Endodermal cell (in vitro differentiated cells): Measurements from ENCODE around the gene TSTD2. TPM values are rescaled to one million over a fixed set of nuclear protein-coding genes. Genes with fewer than 3 reads are reported as not detected.

Source experiments
- DNase-seq: peaks from one replicate; pipeline ENCODE4 v3.0.0-alpha.2; 2017
- H3K27ac ChIP-seq: 2 replicates; pipeline ENCODE4 v1.5.1; 2013; ENCODE audit warnings: mild to moderate bottlenecking, low read depth, low read length, moderate library complexity
- H3K27me3 ChIP-seq: 2 replicates; pipeline ENCODE4 v1.6.1; 2013; ENCODE audit warnings: mild to moderate bottlenecking, low read length, moderate library complexity; ENCODE audit not compliant: insufficient read depth, control insufficient read depth, poor library complexity, severe bottlenecking
- H3K36me3 ChIP-seq: 2 replicates; pipeline ENCODE4 v1.7.0; 2013; ENCODE audit warnings: mild to moderate bottlenecking, low read length, moderate library complexity; ENCODE audit not compliant: control insufficient read depth, insufficient read depth
- H3K4me1 ChIP-seq: one replicate; pipeline ENCODE4 v1.7.0; 2013; ENCODE audit warnings: low read length; ENCODE audit not compliant: control insufficient read depth, insufficient read depth
- H3K4me3 ChIP-seq: 2 replicates; pipeline ENCODE4 v1.5.1; 2013; ENCODE audit warnings: mild to moderate bottlenecking, low read length, moderate library complexity
- H3K9ac ChIP-seq: 2 replicates; pipeline ENCODE4 v1.6.1; 2013; ENCODE audit warnings: mild to moderate bottlenecking, low read length, moderate library complexity; ENCODE audit not compliant: poor library complexity, severe bottlenecking; ENCODE audit errors: extremely low read depth
- H3K9me3 ChIP-seq: 2 replicates; pipeline ENCODE4 v1.6.1; 2013; ENCODE audit warnings: mild to moderate bottlenecking, low read length, moderate library complexity; ENCODE audit not compliant: control insufficient read depth
- H3K27ac Mint-ChIP-seq: 2 replicates; pipeline ENCODE4 v1.8.0; 2020; ENCODE audit warnings: mixed read lengths
- H3K27me3 Mint-ChIP-seq: 2 replicates; pipeline ENCODE4 v1.8.0; 2021; ENCODE audit warnings: mild to moderate bottlenecking, mixed read lengths; ENCODE audit not compliant: insufficient read depth
- H3K36me3 Mint-ChIP-seq: 2 replicates; pipeline ENCODE4 v1.8.0; 2020; ENCODE audit warnings: low read depth, mixed read lengths
- H3K4me1 Mint-ChIP-seq: 2 replicates; pipeline ENCODE4 v1.8.0; 2020; ENCODE audit warnings: mixed read lengths
- H3K4me3 Mint-ChIP-seq: 2 replicates; pipeline ENCODE4 v1.8.0; 2020; ENCODE audit warnings: mild to moderate bottlenecking, moderate library complexity, mixed read lengths
- H3K9me3 Mint-ChIP-seq: 2 replicates; pipeline ENCODE4 v1.8.0; 2020; ENCODE audit warnings: mild to moderate bottlenecking, mixed read lengths
- CTCF ChIP-seq: fragments of 200-600 bp; sonication (generic); conservative IDR thresholded peaks from 2 replicates; pipeline ENCODE4 v1.5.0; 2021; ENCODE audit warnings: antibody characterized with exemption, mild to moderate bottlenecking
- WGBS, 2 experiments: methylation state at CpG; one replicate each; pipeline versions ENCODE4 v1.1.5 to v1.1.7; 2013; ENCODE audit warnings: missing lambda C conversion rate in 2 of 2, mixed read lengths in 1 of 2; ENCODE audit not compliant: insufficient coverage in 1 of 2, insufficient read length in 1 of 2; 5-methylcytosine and 5-hydroxymethylcytosine counted together
- total RNA-seq, 2 donors: library from RNA; stranded (reverse); fragmentation: NEBNext Ultra II Directional in 1 of 2; extraction: Animal tissue kit (Norgen Biotek cat#: 25700) in 1 of 2; gene quantifications; 2 replicates in 1 of 2; 3 replicates in 1 of 2; pipeline ENCODE4 v1.2.1, GENCODE V29; 2021

The TSTD2 gene
- total RNA-seq, 2 donors from 2014 or later = 23.0 TPM

GRCh38 chr9:97628668-97629067 lies 4.5 kb downstream of the TSTD2 start:
- peaks cover 9% of the 10 kb centered on the region for H3K9me3 ChIP-seq
- H3K27me3 ChIP-seq = no peaks in the 10 kb centered on the region
- H3K9ac ChIP-seq = no peak overlapping the region
- Mint-ChIP-seq H3K27me3 (no peaks in the 10 kb centered on the region), H3K27ac (no peak overlapping the region), H3K9me3 (peaks cover 6% of the 10 kb centered on the region), H3K4me1 (peaks cover 11% of the 10 kb centered on the region), H3K4me3 (no peak overlapping the region), H3K36me3 (peaks cover 26% of the 10 kb centered on the region)
- H3K27ac ChIP-seq = no peak overlapping the region
- WGBS, 2 experiments = 83 to 100% methylated on average over 2 to 3 of the region's 3 CpGs
- DNase-seq = peak; percentile 51
- H3K4me3 ChIP-seq = no peak overlapping the region
- no peak for TF ChIP-seq CTCF
- peaks cover 34% of the 10 kb centered on the region for H3K36me3 ChIP-seq
- no peaks in the 10 kb centered on the region for H3K4me1 ChIP-seq

- Histone ChIP-seq H3K27ac (no peak overlapping the region), H3K36me3 (peaks cover 44% of the 10 kb centered on the region), H3K4me1 (no peaks in the 10 kb centered on the region), H3K27me3 (no peaks in the 10 kb centered on the region), H3K4me3 (no peak overlapping the region), H3K9me3 (peaks cover 20% of the 10 kb centered on the region), H3K9ac (no peak overlapping the region)
- 96 to 100% methylated on average over 2 to 5 of the region's 5 CpGs for WGBS, 2 experiments
- H3K9me3 Mint-ChIP-seq = peaks cover 15% of the 10 kb centered on the region
- no peak for DNase-seq
- no peak overlapping the region for H3K27ac Mint-ChIP-seq
- H3K4me1 Mint-ChIP-seq = peaks cover 11% of the 10 kb centered on the region
- no peak for TF ChIP-seq CTCF
- peaks cover 37% of the 10 kb centered on the region for H3K36me3 Mint-ChIP-seq
- H3K4me3 Mint-ChIP-seq = no peak overlapping the region
- no peaks in the 10 kb centered on the region for H3K27me3 Mint-ChIP-seq
These were observed 5.5 kb downstream of the TSTD2 start for GRCh38 chr9:97627624-97628023.

GRCh38 chr9:97625620-97626019 lies 7.5 kb downstream of the TSTD2 start:
- H3K27me3 Mint-ChIP-seq = no peaks in the 10 kb centered on the region
- no peak overlapping the region for H3K9ac ChIP-seq
- H3K4me3 Mint-ChIP-seq = no peak overlapping the region
- H3K36me3 ChIP-seq = peaks cover 64% of the 10 kb centered on the region
- no peak overlapping the region for H3K27ac Mint-ChIP-seq
- H3K27ac ChIP-seq = no peak overlapping the region
- DNase-seq = no peak
- WGBS, 2 experiments = 62 to 100% methylated on average over 2 to 3 of the region's 3 CpGs
- peaks cover 8% of the 10 kb centered on the region for H3K4me1 Mint-ChIP-seq
- no peak for TF ChIP-seq CTCF
- H3K9me3 ChIP-seq = peaks cover 37% of the 10 kb centered on the region
- H3K27me3 ChIP-seq = no peaks in the 10 kb centered on the region
- H3K36me3 Mint-ChIP-seq = peaks cover 57% of the 10 kb centered on the region
- H3K9me3 Mint-ChIP-seq = peaks cover 35% of the 10 kb centered on the region
- no peak overlapping the region for H3K4me3 ChIP-seq
- H3K4me1 ChIP-seq = no peaks in the 10 kb centered on the region
